Ishikawa (cell line): Measurements from ENCODE around the gene UNC119.

Experiments
- CEBPB ChIP-seq: IDR thresholded peaks from 2 replicates; pipeline ENCODE4 v1.6.1; 2012
- CREB1 ChIP-seq: IDR thresholded peaks from 2 replicates; pipeline ENCODE4 v1.6.1; 2012; ENCODE audit warnings: low read depth
- EGR1 ChIP-seq: IDR thresholded peaks from 2 replicates; pipeline ENCODE4 v1.6.1; 2012
- EP300 ChIP-seq: IDR thresholded peaks from 2 replicates; pipeline ENCODE4 v1.6.1; 2012; ENCODE audit warnings: borderline replicate concordance
- FOXM1 ChIP-seq: IDR thresholded peaks from 2 replicates; pipeline ENCODE4 v1.6.1; 2012; ENCODE audit warnings: low read depth, borderline replicate concordance
- MAX ChIP-seq: IDR thresholded peaks from 2 replicates; pipeline ENCODE4 v1.6.1; 2012
- NFIC ChIP-seq: IDR thresholded peaks from 2 replicates; pipeline ENCODE4 v1.6.1; 2012
- RAD21 ChIP-seq: IDR thresholded peaks from 2 replicates; pipeline ENCODE4 v1.6.1; 2012; ENCODE audit warnings: low read depth
- REST ChIP-seq: IDR thresholded peaks from 2 replicates; pipeline ENCODE4 v1.6.1; 2012; ENCODE audit warnings: low read depth, mild to moderate bottlenecking
- TAF1 ChIP-seq: IDR thresholded peaks from 2 replicates; pipeline ENCODE4 v1.6.1; 2012; ENCODE audit warnings: low read depth, mild to moderate bottlenecking
- TCF12 ChIP-seq: IDR thresholded peaks from 2 replicates; pipeline ENCODE4 v1.6.1; 2012; ENCODE audit warnings: low read depth
- TEAD4 ChIP-seq: IDR thresholded peaks from 2 replicates; pipeline ENCODE4 v1.6.1; 2012
- USF1 ChIP-seq: IDR thresholded peaks from 2 replicates; pipeline ENCODE4 v1.6.1; 2012
- YY1 ChIP-seq: IDR thresholded peaks from 2 replicates; pipeline ENCODE4 v1.6.1; 2012; ENCODE audit warnings: low read depth
- ZBTB7A ChIP-seq: IDR thresholded peaks from 2 replicates; pipeline ENCODE4 v1.6.1; 2012; ENCODE audit warnings: low read depth

Gene UNC119

GRCh38 chr17:28569446-28569845, 17.0 kb upstream of the UNC119 start:
- TF ChIP-seq TCF12: no peak
- no peak for TF ChIP-seq TAF1
- TF ChIP-seq FOXM1: no peak
- no peak for TF ChIP-seq CEBPB
- TF ChIP-seq REST: no peak
- TF ChIP-seq EGR1: no peak
- no peak for TF ChIP-seq EP300
- no peak for TF ChIP-seq NFIC
- TF ChIP-seq TEAD4: no peak
- TF ChIP-seq MAX: no peak
- TF ChIP-seq YY1: no peak

GRCh38 chr17:28567604-28568003, 15.2 kb upstream of the UNC119 start:
- no peak for TF ChIP-seq TAF1

- TF ChIP-seq USF1 (no peak), TEAD4 (peak; percentile 97), NFIC (peak; percentile 87), EP300 (no peak), CREB1 (no peak), ZBTB7A (no peak)
Measured at GRCh38 chr17:28563475-28563874, 11.1 kb upstream of the UNC119 start.

- TF ChIP-seq MAX (no peak), CEBPB (no peak), NFIC (no peak), ZBTB7A (no peak)
Measured at GRCh38 chr17:28555022-28555421, 2.6 kb upstream of the UNC119 start.

- no peak for TF ChIP-seq TEAD4
- TF ChIP-seq FOXM1: no peak
- no peak for TF ChIP-seq CREB1
- no peak for TF ChIP-seq NFIC
- no peak for TF ChIP-seq RAD21
- TF ChIP-seq REST: no peak
Measured at GRCh38 chr17:28554565-28554964, 2.1 kb upstream of the UNC119 start.

- TF ChIP-seq EP300: no peak
- TF ChIP-seq YY1: no peak
- no peak for TF ChIP-seq TCF12
- TF ChIP-seq CEBPB: no peak
- TF ChIP-seq MAX: no peak
- TF ChIP-seq EGR1: no peak
- TF ChIP-seq CREB1: no peak
- no peak for TF ChIP-seq USF1
- no peak for TF ChIP-seq RAD21
- no peak for TF ChIP-seq FOXM1
- TF ChIP-seq TEAD4: no peak
- no peak for TF ChIP-seq TAF1
- no peak for TF ChIP-seq REST
- TF ChIP-seq NFIC: no peak
- TF ChIP-seq ZBTB7A: no peak
Measured at GRCh38 chr17:28553000-28553505, 629 bp upstream of the UNC119 start.
